IMR-90 (cell line): ENCODE measurements around the gene AATF. TPM values are rescaled to one million over a fixed set of nuclear protein-coding genes. Genes with fewer than 3 reads are reported as not detected.

Experiments
- ATAC-seq: fragments of 200-7000 bp; cut with Tn5 transposase; 2 replicates; pipeline ENCODE4 v1.9.1; 2020; ENCODE audit warnings: low read depth, mild to moderate bottlenecking, moderate library complexity
- BruUV-seq: library from RNA; stranded (reverse); fragments of 400-500 nt; replicated peaks from 2 replicates; lab custom pipeline; 2021; lab: Mats Ljungman, UMichigan
- CTCF ChIA-PET: fragments of 300-600 bp; formaldehyde crosslinking; extraction: SDS; loops from one replicate; lab custom pipeline; 2021; ENCODE audit warnings: antibody characterized with exemption; lab: Yijun Ruan, JAX
- POLR2A ChIA-PET: fragments of 300-600 bp; sonication (Branson Sonifier 250); formaldehyde crosslinking; loops from one replicate; lab custom pipeline; 2022; ENCODE audit warnings: antibody characterized with exemption; ENCODE audit not compliant: unreplicated experiment; lab: Charles Lee
- DNase-seq: peaks from one replicate; pipeline ENCODE4 v3.0.0; 2013
- H2AFZ ChIP-seq: replicated peaks from 2 replicates; pipeline ENCODE3; 2013; ENCODE audit warnings: low read length, mild to moderate bottlenecking; ENCODE audit not compliant: poor library complexity
- H2AK5ac ChIP-seq: 2 replicates; pipeline ENCODE4 v1.6.1; 2013; ENCODE audit warnings: low read depth, low read length, inconsistent platforms
- H2AK9ac ChIP-seq: replicated peaks from 2 replicates; pipeline ENCODE3; 2013; ENCODE audit warnings: mild to moderate bottlenecking, low read depth, low read length, moderate library complexity; ENCODE audit not compliant: poor library complexity
- H2BK120ac ChIP-seq: 2 replicates; pipeline ENCODE4 v1.6.1; 2013; ENCODE audit warnings: low read depth, low read length, inconsistent platforms
- H2BK15ac ChIP-seq: 3 replicates; pipeline ENCODE4 v1.6.1; 2013; ENCODE audit warnings: low read depth, low read length, inconsistent platforms
- H2BK20ac ChIP-seq: 2 replicates; pipeline ENCODE4 v1.6.1; 2013; ENCODE audit warnings: low read depth, mild to moderate bottlenecking, inconsistent platforms, low read length, moderate library complexity
- H2BK5ac ChIP-seq: 2 replicates; pipeline ENCODE4 v1.6.1; 2013; ENCODE audit warnings: mild to moderate bottlenecking, low read depth, low read length, inconsistent platforms; ENCODE audit not compliant: poor library complexity, severe bottlenecking
- H3K14ac ChIP-seq: replicated peaks from 2 replicates; pipeline ENCODE4 v1.6.1; 2013; ENCODE audit warnings: low read depth, low read length, inconsistent platforms
- H3K18ac ChIP-seq: 2 replicates; pipeline ENCODE4 v1.6.1; 2013; ENCODE audit warnings: low read depth, low read length, control low read depth
- H3K23ac ChIP-seq: 2 replicates; pipeline ENCODE4 v1.6.1; 2013; ENCODE audit warnings: low read depth, low read length, inconsistent platforms
- H3K27ac ChIP-seq: 2 replicates; pipeline ENCODE4 v1.5.1; 2013; ENCODE audit warnings: mild to moderate bottlenecking, control low read depth, low read length; ENCODE audit not compliant: insufficient read depth
- H3K27me3 ChIP-seq: 2 replicates; pipeline ENCODE4 v1.6.1; 2013; ENCODE audit warnings: low read length; ENCODE audit not compliant: control insufficient read depth, insufficient read depth
- H3K36me3 ChIP-seq: 2 replicates; pipeline ENCODE4 v1.6.1; 2013; ENCODE audit warnings: low read length, mixed read lengths; ENCODE audit not compliant: control insufficient read depth, insufficient read depth
- H3K4ac ChIP-seq: 2 replicates; pipeline ENCODE4 v1.6.1; 2013; ENCODE audit warnings: low read depth, low read length, inconsistent platforms
- H3K4me1 ChIP-seq: 2 replicates; pipeline ENCODE4 v1.6.1; 2013; ENCODE audit warnings: low read length, mixed read lengths; ENCODE audit not compliant: control insufficient read depth, insufficient read depth
- H3K4me2 ChIP-seq: 2 replicates; pipeline ENCODE4 v1.6.1; 2013; ENCODE audit warnings: low read depth, mild to moderate bottlenecking, control low read depth, low read length, moderate library complexity
- H3K4me3 ChIP-seq: 2 replicates; pipeline ENCODE4 v1.5.1; 2013; ENCODE audit warnings: low read depth, mild to moderate bottlenecking, control low read depth, low read length, moderate library complexity; ENCODE audit not compliant: insufficient read depth
- H3K56ac ChIP-seq: 2 replicates; pipeline ENCODE4 v1.6.1; 2013; ENCODE audit warnings: low read length, inconsistent platforms; ENCODE audit not compliant: insufficient read depth; ENCODE audit errors: extremely low read depth
- H3K79me1 ChIP-seq, 2 experiments: 2 replicates each; pipeline ENCODE4 v1.6.1; 2013; ENCODE audit warnings: low read length in 2 of 2, inconsistent platforms in 1 of 2, low read depth in 1 of 2
- H3K9ac ChIP-seq: 2 replicates; pipeline ENCODE4 v1.6.1; 2013; ENCODE audit warnings: low read depth, low read length, control low read depth
- H3K9me1 ChIP-seq: 2 replicates; pipeline ENCODE4 v1.6.1; 2013; ENCODE audit warnings: low read length, inconsistent platforms; ENCODE audit not compliant: insufficient read depth
- H3K9me3 ChIP-seq: 2 replicates; pipeline ENCODE4 v1.6.1; 2013; ENCODE audit warnings: low read length; ENCODE audit not compliant: control insufficient read depth, insufficient read depth
- H4K20me1 ChIP-seq: 2 replicates; pipeline ENCODE4 v1.6.1; 2013; ENCODE audit warnings: low read length, inconsistent platforms; ENCODE audit not compliant: insufficient read depth
- H4K5ac ChIP-seq: 2 replicates; pipeline ENCODE4 v1.6.1; 2013; ENCODE audit warnings: mild to moderate bottlenecking, low read depth, low read length, control low read depth
- H4K8ac ChIP-seq, 2 experiments: 2 replicates each; pipeline ENCODE4 v1.6.1; 2013; ENCODE audit warnings: low read depth in 2 of 2, low read length in 2 of 2, control low read depth in 1 of 2, inconsistent platforms in 1 of 2
- H4K91ac ChIP-seq: 2 replicates; pipeline ENCODE4 v1.6.1; 2013; ENCODE audit warnings: low read depth, low read length, inconsistent platforms; ENCODE audit not compliant: insufficient read depth
- BHLHE40 ChIP-seq: fragments of 150-350 bp; IDR thresholded peaks from 2 replicates; pipeline ENCODE4 v1.6.1; 2016; ENCODE audit warnings: mild to moderate bottlenecking, low read depth, low read length
- CEBPB ChIP-seq: IDR thresholded peaks from 2 replicates; pipeline ENCODE4 v1.6.1; 2012; ENCODE audit warnings: low read depth, low read length, improper control_type of control experiment
- CHD1 ChIP-seq: IDR thresholded peaks from 2 replicates; pipeline ENCODE4 v1.6.1; 2012; ENCODE audit warnings: low read depth, low read length, improper control_type of control experiment
- CTCF ChIP-seq: conservative IDR thresholded peaks from 2 replicates; pipeline ENCODE4 v1.5.1; 2012; ENCODE audit warnings: mild to moderate bottlenecking, low read depth, low read length, improper control_type of control experiment
- FOS ChIP-seq: fragments of 150-350 bp; IDR thresholded peaks from 2 replicates; pipeline ENCODE4 v1.6.1; 2016; ENCODE audit warnings: low read depth, low read length
- MAFK ChIP-seq: IDR thresholded peaks from 2 replicates; pipeline ENCODE4 v1.6.1; 2012; ENCODE audit warnings: low read depth, low read length, improper control_type of control experiment
- MAZ ChIP-seq: IDR thresholded peaks from 2 replicates; pipeline ENCODE4 v1.6.1; 2012; ENCODE audit warnings: low read depth, mild to moderate bottlenecking, low read length, improper control_type of control experiment, moderate library complexity, borderline replicate concordance
- MXI1 ChIP-seq: IDR thresholded peaks from 2 replicates; pipeline ENCODE4 v1.6.1; 2012; ENCODE audit warnings: low read depth, mild to moderate bottlenecking, low read length, moderate library complexity, borderline replicate concordance
- NFE2L2 ChIP-seq: fragments of 150-350 bp; IDR thresholded peaks from 2 replicates; pipeline ENCODE4 v1.6.1; 2016; ENCODE audit warnings: low read depth, mild to moderate bottlenecking, low read length
- POLR2A ChIP-seq: IDR thresholded peaks from 2 replicates; pipeline ENCODE4 v1.6.1; 2012; ENCODE audit warnings: mild to moderate bottlenecking, low read depth, low read length
- RAD21 ChIP-seq: IDR thresholded peaks from 2 replicates; pipeline ENCODE4 v1.6.1; 2012; ENCODE audit warnings: low read length, improper control_type of control experiment
- RCOR1 ChIP-seq: IDR thresholded peaks from 2 replicates; pipeline ENCODE4 v1.6.1; 2012; ENCODE audit warnings: mild to moderate bottlenecking, low read length, improper control_type of control experiment; ENCODE audit not compliant: insufficient replicate concordance
- RFX5 ChIP-seq: IDR thresholded peaks from 2 replicates; pipeline ENCODE4 v1.8.0; 2012; ENCODE audit warnings: low read depth, mild to moderate bottlenecking, low read length, moderate library complexity
- SMC3 ChIP-seq: fragments of 150-350 bp; IDR thresholded peaks from 2 replicates; pipeline ENCODE4 v1.6.1; 2016; ENCODE audit warnings: low read depth, mild to moderate bottlenecking, antibody characterized with exemption, low read length, moderate library complexity
- WGBS, 2 experiments: methylation state at CpG; one replicate each; pipeline versions ENCODE4 v1.1.5 to v1.1.7; 2013; ENCODE audit warnings: missing lambda C conversion rate in 2 of 2; ENCODE audit not compliant: insufficient read length in 1 of 2; ENCODE audit errors: extremely low coverage in 2 of 2; 5-methylcytosine and 5-hydroxymethylcytosine counted together
- dilution Hi-C: fragments of 300-500 bp; cut with HindIII; formaldehyde crosslinking; loops from one replicate; pipeline ENCODE4 v1.14.3; 2018; ENCODE audit warnings: low sequenced_read_pairs; ENCODE audit not compliant: unreplicated experiment
- in situ Hi-C: fragments of 300-500 bp; cut with MboI; formaldehyde crosslinking; loops from 3 replicates; pipeline ENCODE4 v1.14.3; 2019; ENCODE audit warnings: low sequenced_read_pairs, inconsistent platforms, mixed read lengths
- intact Hi-C: fragments of 100-400 bp; cut with micrococcal nuclease; formaldehyde crosslinking; loops from 2 replicates; pipeline ENCODE4 v1.10.0; 2022
- polyA plus RNA-seq, 3 experiments: library from polyadenylated mRNA; depleted of rRNA; stranded (reverse); fragments of >200 nt; gene quantifications; 2 replicates each; pipeline ENCODE4 v1.2.3, GENCODE V29; 2012; ENCODE audit warnings: low replicate concordance in 1 of 3
- total RNA-seq: library from RNA; depleted of rRNA; stranded (reverse); fragments of >200 nt; gene quantifications from 2 replicates; pipeline ENCODE4 v1.2.3, GENCODE V29; 2012
- TF ChIP-seq, protein P1 (sequence below): fragments of 150-350 bp; IDR thresholded peaks from 2 replicates; pipeline ENCODE4 v1.6.1; 2016; ENCODE audit warnings: low read depth, mild to moderate bottlenecking, low read length, moderate library complexity, borderline replicate concordance

AATF gene
- total and polyA plus RNA-seq, 2 of the 4 experiments (the other 2 are of a cell fraction): 21.0 to 34.8 TPM

- no peak overlapping the region for H2BK15ac ChIP-seq
- intact Hi-C loops: no loop called here
- H3K27ac ChIP-seq: no peak overlapping the region
- no peak overlapping the region for H2AK5ac ChIP-seq
- no peak overlapping the region for H2BK120ac ChIP-seq
- no peak overlapping the region for H3K14ac ChIP-seq
- no peak overlapping the region for H3K18ac ChIP-seq
- peaks cover 10% of the 10 kb centered on the region; the same call in 1 of the 2 replicates for H3K9me1 ChIP-seq
- H3K9me3 ChIP-seq: no peaks in the 10 kb centered on the region; the same call in 1 of the 2 replicates
- no peak for TF ChIP-seq CHD1
- no peak for TF ChIP-seq MAZ
- no peak for TF ChIP-seq RAD21
- no peak for TF ChIP-seq FOS
- no peak for TF ChIP-seq MAFK
- TF ChIP-seq BHLHE40: no peak
- TF ChIP-seq RCOR1: no peak
- TF ChIP-seq POLR2A: no peak
- TF ChIP-seq CEBPB: no peak
- TF ChIP-seq, protein P1, sequence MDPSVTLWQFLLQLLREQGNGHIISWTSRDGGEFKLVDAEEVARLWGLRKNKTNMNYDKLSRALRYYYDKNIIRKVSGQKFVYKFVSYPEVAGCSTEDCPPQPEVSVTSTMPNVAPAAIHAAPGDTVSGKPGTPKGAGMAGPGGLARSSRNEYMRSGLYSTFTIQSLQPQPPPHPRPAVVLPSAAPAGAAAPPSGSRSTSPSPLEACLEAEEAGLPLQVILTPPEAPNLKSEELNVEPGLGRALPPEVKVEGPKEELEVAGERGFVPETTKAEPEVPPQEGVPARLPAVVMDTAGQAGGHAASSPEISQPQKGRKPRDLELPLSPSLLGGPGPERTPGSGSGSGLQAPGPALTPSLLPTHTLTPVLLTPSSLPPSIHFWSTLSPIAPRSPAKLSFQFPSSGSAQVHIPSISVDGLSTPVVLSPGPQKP: no peak
- TF ChIP-seq CTCF: no peak
- TF ChIP-seq NFE2L2: no peak
- TF ChIP-seq SMC3: no peak
- no peak for TF ChIP-seq RFX5
- no peak for TF ChIP-seq MXI1
- CTCF ChIA-PET: no interaction called here
- no peak overlapping the region for H2AK9ac ChIP-seq
- no peak overlapping the region for H4K8ac ChIP-seq
- H2BK20ac ChIP-seq: no peak overlapping the region
- peaks cover 3% of the 10 kb centered on the region; the same call in 1 of the 2 replicates for H4K20me1 ChIP-seq
- H3K4me2 ChIP-seq: no peak overlapping the region
- H2AFZ ChIP-seq: no peak overlapping the region
- BruUV-seq: no TSS peak
- no peak overlapping the region for H3K23ac ChIP-seq
- ATAC-seq (no peak), DNase-seq (no peak)
- WGBS, 2 experiments: no CpG with 5 or more reads among the region's 5 CpGs
- H3K27me3 ChIP-seq: no peaks in the 10 kb centered on the region
- no peak overlapping the region for H3K9ac ChIP-seq
- H3K36me3 ChIP-seq: peaks cover 7% of the 10 kb centered on the region; the same call in 1 of the 2 replicates
- no peak overlapping the region for H2BK5ac ChIP-seq
- no peak overlapping the region for H4K91ac ChIP-seq
- dilution Hi-C loops: no loop called here
- H3K4ac ChIP-seq: no peak overlapping the region
- no peaks in the 10 kb centered on the region for H3K4me1 ChIP-seq
- no peaks in the 10 kb centered on the region for H3K79me1 ChIP-seq
- in situ Hi-C loops: no loop called here
- POLR2A ChIA-PET: no interaction called here
- H3K4me3 ChIP-seq: no peak overlapping the region
- no peak overlapping the region for H3K56ac ChIP-seq
- no peak overlapping the region for H4K5ac ChIP-seq
Measured at GRCh38 chr17:37081287-37081686, 132.5 kb downstream of the AATF start.
